ENCODE data around the gene COL19A1.
"Not testable (repeated sequence)": the region's sequence is repeated elsewhere in the genome, so short reads cannot be mapped to it uniquely, and the experiment has no call there.

Gene COL19A1

DNA sequence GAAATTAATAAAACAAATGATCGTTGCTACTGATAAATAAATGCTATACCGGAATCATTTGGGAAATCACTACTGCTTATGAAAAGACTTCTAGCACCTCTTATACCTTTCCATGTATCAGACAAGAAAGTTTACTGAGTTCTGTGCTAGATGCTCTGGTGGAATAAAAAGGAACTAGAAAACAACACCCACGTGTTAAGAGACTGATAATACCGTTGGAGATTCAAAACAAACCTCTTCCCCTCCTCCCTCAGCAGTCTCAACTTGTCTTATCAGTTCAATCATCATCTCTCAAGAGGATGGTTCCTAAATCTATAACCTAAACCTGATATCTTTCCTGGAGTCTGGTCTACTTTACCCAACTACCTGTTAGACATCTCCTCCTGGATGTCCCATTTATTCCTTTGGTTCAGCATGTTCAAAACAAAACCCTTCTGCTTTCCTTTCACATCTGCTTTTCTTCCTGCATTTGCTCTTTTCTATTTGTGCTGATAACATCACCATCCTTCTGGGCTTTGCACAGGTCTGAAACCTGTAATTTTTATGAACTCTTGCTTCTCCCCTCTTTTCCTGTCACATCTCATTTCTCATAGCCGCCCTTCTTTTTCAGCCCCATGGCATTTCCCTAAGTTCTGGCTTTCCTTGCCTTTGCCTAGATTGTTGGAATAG is 122.2 kb downstream of the COL19A1 start:
- H3K4me3 ChIP-seq (ENCODE audit: control insufficient read depth, low read depth, low read length) = no peak overlapping the region
- DNase-seq (ENCODE audit: low read depth) = no peak
- TF ChIP-seq, protein P1, sequence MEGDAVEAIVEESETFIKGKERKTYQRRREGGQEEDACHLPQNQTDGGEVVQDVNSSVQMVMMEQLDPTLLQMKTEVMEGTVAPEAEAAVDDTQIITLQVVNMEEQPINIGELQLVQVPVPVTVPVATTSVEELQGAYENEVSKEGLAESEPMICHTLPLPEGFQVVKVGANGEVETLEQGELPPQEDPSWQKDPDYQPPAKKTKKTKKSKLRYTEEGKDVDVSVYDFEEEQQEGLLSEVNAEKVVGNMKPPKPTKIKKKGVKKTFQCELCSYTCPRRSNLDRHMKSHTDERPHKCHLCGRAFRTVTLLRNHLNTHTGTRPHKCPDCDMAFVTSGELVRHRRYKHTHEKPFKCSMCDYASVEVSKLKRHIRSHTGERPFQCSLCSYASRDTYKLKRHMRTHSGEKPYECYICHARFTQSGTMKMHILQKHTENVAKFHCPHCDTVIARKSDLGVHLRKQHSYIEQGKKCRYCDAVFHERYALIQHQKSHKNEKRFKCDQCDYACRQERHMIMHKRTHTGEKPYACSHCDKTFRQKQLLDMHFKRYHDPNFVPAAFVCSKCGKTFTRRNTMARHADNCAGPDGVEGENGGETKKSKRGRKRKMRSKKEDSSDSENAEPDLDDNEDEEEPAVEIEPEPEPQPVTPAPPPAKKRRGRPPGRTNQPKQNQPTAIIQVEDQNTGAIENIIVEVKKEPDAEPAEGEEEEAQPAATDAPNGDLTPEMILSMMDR (conservative IDR thresholded peaks at IDR 0.05; ENCODE audit: control insufficient read depth, insufficient read depth, low read depth, low read length) = no peak

DNA sequence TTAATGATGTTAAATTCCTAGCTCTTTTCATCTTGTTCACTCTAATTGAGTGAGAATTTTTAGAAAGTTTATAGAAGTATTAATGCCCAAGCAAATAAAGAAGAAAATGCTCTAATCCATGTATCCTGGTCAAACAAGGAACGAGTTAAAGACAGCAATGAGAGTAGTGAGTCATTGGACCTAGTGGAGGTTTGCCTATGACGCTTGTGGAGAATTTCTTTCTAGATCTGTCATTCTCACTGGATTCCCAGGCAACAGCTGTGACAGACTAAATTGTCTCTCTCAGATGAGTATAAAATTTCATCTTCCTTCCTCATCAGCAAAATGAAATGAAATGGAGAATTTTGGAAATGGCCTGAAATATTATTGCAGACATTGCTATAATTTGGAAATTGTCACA is 127.9 kb downstream of the COL19A1 start:
- TF ChIP-seq, protein P1 (conservative IDR thresholded peaks at IDR 0.05; ENCODE audit: control insufficient read depth, insufficient read depth, low read depth, low read length) = no peak

DNA sequence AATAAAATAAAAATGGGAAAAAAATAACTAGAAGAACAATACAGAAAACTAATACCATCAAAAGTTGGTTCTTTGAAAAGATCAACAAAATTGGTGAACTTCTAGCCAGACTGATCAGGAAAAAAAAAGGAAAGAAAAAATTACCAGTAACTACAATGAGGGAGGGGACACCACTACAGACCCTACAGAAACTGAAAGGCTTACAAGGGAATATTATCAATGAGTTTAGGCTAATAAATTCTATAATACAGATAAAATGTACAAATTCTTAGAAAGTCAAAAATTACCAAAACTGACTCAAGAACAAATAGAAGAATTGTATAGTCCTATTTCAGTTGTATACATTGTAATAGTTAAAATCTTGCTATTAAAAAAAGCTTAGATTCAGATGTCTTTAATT is 141.8 kb downstream of the COL19A1 start:
- TF ChIP-seq, protein P1 (conservative IDR thresholded peaks at IDR 0.05; ENCODE audit: control insufficient read depth, insufficient read depth, low read depth, low read length) = no peak
- DNase-seq (ENCODE audit: low read depth) = no peak
- H3K4me3 ChIP-seq (ENCODE audit: control insufficient read depth, low read depth, low read length) = no peak overlapping the region

More for the DNA sequence above, 127.9 kb downstream of the COL19A1 start:
- no peak for DNase-seq (ENCODE audit: low read depth)
- no peak overlapping the region for H3K4me3 ChIP-seq (ENCODE audit: control insufficient read depth, low read depth, low read length)

DNA sequence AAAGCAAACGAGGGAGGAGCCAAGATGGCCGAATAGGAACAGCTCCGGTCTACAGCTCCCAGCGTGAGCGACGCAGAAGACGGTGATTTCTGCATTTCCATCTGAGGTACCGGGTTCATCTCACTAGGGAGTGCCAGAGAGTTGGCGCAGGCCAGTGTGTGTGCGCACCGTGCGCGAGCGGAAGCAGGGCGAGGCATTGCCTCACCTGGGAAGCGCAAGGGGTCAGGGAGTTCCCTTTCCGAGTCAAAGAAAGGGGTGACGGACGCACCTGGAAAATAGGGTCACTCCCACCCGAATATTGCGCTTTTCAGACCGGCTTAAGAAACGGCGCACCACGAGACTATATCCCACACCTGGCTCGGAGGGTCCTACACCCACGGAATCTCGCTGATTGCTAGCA is 144.0 kb downstream of the COL19A1 start:
- not testable (repeated sequence) for H3K4me3 ChIP-seq (ENCODE audit: control insufficient read depth, low read depth, low read length); DNase-seq (ENCODE audit: low read depth)

DNA sequence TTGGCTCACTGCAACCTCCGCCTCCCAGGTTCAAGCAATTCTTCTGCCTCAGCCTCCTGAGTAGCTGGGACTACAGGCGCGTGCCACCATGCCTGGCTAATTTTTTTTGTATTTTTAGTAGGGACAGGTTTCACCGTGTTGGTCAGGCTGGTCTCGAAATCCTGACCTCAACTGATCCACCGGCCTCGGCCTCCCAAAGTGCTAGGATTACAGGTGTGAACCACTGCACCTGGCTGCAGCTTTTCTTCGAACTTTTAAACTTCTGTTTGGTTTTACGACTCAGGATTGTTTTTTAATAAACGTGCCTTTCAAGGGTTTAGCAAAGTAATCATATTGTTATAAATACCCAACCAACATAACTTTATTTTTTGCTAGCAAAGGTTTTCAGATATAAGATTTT is 156.8 kb downstream of the COL19A1 start:
- not testable (repeated sequence) for H3K4me3 ChIP-seq (ENCODE audit: control insufficient read depth, low read depth, low read length); DNase-seq (ENCODE audit: low read depth)

DNA sequence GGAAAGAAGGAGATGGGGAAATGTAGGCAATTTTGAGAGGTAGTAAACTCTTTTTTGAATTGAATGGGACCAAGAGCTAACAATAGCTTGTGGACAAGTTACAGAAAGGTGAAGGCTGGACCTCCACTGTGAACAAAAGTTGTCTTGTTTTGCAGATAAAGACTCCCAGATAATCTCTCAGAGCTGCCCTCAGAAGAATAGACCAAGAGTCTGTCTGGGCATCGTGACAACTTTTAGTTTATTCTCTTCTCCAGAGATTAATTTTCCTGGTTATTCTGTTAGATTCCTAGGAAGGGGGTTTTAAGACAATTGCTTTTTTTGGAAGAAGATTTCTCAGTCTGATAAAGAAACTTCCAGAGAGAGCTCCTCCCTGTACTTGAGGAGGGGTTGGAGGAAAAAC is 161.9 kb downstream of the COL19A1 start:
- TF ChIP-seq, protein P1 (conservative IDR thresholded peaks at IDR 0.05; ENCODE audit: control insufficient read depth, insufficient read depth, low read depth, low read length) = no peak
- no peak overlapping the region for H3K4me3 ChIP-seq (ENCODE audit: control insufficient read depth, low read depth, low read length)
- DNase-seq (ENCODE audit: low read depth) = no peak

DNA sequence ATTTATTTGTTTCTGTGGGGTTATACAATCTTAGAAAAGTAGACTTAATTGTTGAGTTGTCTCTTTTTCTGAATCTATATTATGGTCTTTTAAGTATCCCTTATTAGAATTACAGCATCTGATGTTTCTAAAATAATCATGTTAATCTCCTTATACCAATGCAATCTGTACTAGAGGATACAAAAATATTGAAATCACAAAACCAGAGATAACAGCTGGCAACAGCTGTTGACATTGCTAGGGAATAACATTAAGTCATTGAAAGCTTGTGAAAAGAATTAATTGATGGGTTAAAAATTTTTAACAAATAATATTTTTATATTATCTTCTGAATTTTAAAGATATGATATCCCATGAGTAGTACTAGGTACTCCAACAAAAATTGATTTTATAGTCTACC is 162.6 kb downstream of the COL19A1 start:
- H3K4me3 ChIP-seq (ENCODE audit: control insufficient read depth, low read depth, low read length) = no peak overlapping the region
- no peak for DNase-seq (ENCODE audit: low read depth)
- TF ChIP-seq, protein P1 (conservative IDR thresholded peaks at IDR 0.05; ENCODE audit: control insufficient read depth, insufficient read depth, low read depth, low read length) = no peak

DNA sequence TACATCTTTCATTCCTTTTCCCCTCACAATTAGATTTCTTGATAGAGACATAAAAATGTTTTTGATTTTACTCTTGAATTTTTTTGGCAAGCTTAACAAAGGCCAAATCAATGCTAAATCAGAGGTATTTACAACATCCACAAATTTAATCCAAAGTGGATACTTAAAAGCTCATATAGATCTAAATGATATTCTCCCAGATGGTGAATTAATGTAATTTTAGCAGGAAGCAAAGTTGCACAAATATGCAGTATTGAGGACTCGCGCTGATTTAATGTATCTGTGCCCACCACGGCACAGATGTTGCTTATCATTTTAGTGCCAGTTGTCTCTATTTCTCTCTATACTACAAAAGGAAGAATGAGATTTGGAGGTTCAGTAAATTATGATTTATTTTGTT is 167.4 kb downstream of the COL19A1 start:
- H3K4me3 ChIP-seq (ENCODE audit: control insufficient read depth, low read depth, low read length) = no peak overlapping the region
- no peak for DNase-seq (ENCODE audit: low read depth)
- TF ChIP-seq, protein P1 (conservative IDR thresholded peaks at IDR 0.05; ENCODE audit: control insufficient read depth, insufficient read depth, low read depth, low read length) = no peak
